GM23248 (cell line): ENCODE data around the gene CATSPER1.

ENCODE experiments used
- EZH2 ChIP-seq: fragments of 200-600 bp; sonication (generic); IDR thresholded peaks from 2 replicates; pipeline ENCODE4 v1.6.1; 2018; ENCODE audit warnings: antibody characterized with exemption, mild to moderate bottlenecking; ENCODE audit not compliant: insufficient read depth, poor library complexity, severe bottlenecking
- EZH2phosphoT487 ChIP-seq: fragments of 200-600 bp; sonication (generic); IDR thresholded peaks from 2 replicates; pipeline ENCODE4 v1.6.1; 2018; ENCODE audit warnings: antibody characterized with exemption, moderate library complexity, mild to moderate bottlenecking, low read depth; ENCODE audit not compliant: insufficient read depth

DNA sequence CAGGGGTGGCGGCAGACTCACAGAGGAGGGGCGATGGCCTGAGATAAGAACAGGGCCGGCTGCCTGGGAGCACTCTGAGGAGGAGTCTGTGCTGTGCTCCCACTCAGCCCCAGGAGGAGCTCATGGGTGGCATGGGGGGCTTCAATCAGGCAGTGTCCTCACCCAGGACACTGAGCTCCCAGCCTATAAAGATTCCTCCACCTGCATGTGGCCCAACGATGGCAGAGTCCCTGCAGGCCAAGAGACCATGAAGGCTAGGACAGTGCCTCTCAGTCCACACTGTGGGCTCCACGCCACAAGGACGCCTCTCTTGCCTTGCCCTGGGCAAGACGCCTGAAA is 12.5 kb downstream of the CATSPER1 start:
- TF ChIP-seq EZH2 (no peak), EZH2phosphoT487 (no peak)
